SK-N-MC (cell line): Measurements from ENCODE around the gene MED22.

Source experiments
- EZH2 ChIP-seq: fragments of 200-600 bp; sonication (generic); IDR thresholded peaks from one replicate; pipeline ENCODE4 v1.6.1; 2017; ENCODE audit warnings: antibody characterized with exemption
- FOXP2 ChIP-seq: optimal IDR thresholded peaks from 2 replicates; pipeline ENCODE3; 2011; ENCODE audit warnings: mild to moderate bottlenecking, moderate library complexity; ENCODE audit not compliant: insufficient read depth; ENCODE audit errors: extremely low read length, control extremely low read depth
- POLR2AphosphoS5 ChIP-seq: IDR thresholded peaks from 2 replicates; pipeline ENCODE4 v1.6.1; 2012; ENCODE audit warnings: mild to moderate bottlenecking, low read depth, low read length, borderline replicate concordance

DNA sequence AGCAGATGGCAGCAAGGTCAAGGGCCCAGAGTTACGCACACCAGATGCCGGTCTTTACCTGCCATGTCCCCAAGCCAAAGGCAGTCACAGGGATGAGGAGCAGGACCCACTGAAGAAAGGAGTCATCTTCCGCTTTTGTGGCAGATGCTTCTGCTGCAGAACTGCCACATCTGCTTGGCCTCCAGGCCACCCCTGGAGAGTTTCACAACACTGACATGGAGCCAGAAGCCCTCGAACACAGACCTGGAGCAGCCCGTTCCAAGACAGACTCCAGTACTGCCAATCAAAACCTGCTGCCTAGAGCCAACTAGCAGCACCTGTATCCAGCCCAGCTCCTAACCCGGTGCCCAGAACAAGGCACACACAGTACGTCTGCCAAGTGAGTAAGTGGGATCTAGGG is 6.8 kb upstream of the MED22 start:
- no peak for TF ChIP-seq POLR2AphosphoS5
- no peak for TF ChIP-seq EZH2
- TF ChIP-seq FOXP2: no peak
